ENCODE results near the gene ZNF354C. TPM values are rescaled to one million over a fixed set of nuclear protein-coding genes. Genes with fewer than 3 reads are reported as not detected.

ZNF354C gene
- total and polyA plus RNA-seq, 2 of the 13 experiments (the other 11 are each of a cell fraction or from before 2014, with no cell fraction given): 0.02 TPM; not detected in 1

GRCh38 chr5:179023528-179024189, 36.5 kb upstream of the ZNF354C start, which contains the start of gene ZNF879 (continued):
- TF ChIP-seq POLR2AphosphoS5 (IDR thresholded peaks at IDR 0.05; ENCODE audit: low read depth, low read length) (no peak), THAP9 (CRISPR knock-in tag; IDR thresholded peaks at IDR 0.05; ENCODE audit: borderline replicate concordance) (no peak), TFDP1 (CRISPR knock-in tag; IDR thresholded peaks at IDR 0.05; ENCODE audit: borderline replicate concordance) (peak; percentile 14; the same call in 1 of the 2 replicates), ETV6 (CRISPR knock-in tag; conservative IDR thresholded peaks at IDR 0.05) (no peak), ZNF33B (CRISPR knock-in tag; IDR thresholded peaks at IDR 0.05) (no peak; the same call in 1 of the 2 replicates), RBFOX2 (IDR thresholded peaks at IDR 0.05; ENCODE audit: low read depth, low read length) (peak; percentile 90), FOXK1 (CRISPR knock-in tag; IDR thresholded peaks at IDR 0.05; ENCODE audit: borderline replicate concordance, low read depth) (peak; percentile 60; the same call in 1 of the 2 replicates), NR2C2 (CRISPR knock-in tag; IDR thresholded peaks at IDR 0.05; ENCODE audit: borderline replicate concordance) (no peak), ZBTB25 (CRISPR knock-in tag; IDR thresholded peaks at IDR 0.05) (no peak), ZNF460 (CRISPR knock-in tag; IDR thresholded peaks at IDR 0.05; ENCODE audit: borderline replicate concordance) (no peak), ATF1 (CRISPR knock-in tag; IDR thresholded peaks at IDR 0.05) (no peak), ZNF354B (CRISPR knock-in tag; IDR thresholded peaks at IDR 0.05) (no peak), CREB1 (IDR thresholded peaks at IDR 0.05) (no peak), CREB1 (CRISPR knock-in tag; IDR thresholded peaks at IDR 0.05) (no peak), KLF9 (CRISPR knock-in tag; IDR thresholded peaks at IDR 0.05; ENCODE audit: low read depth) (no peak), POLR2G (IDR thresholded peaks at IDR 0.05; ENCODE audit: low read depth, low read length) (peak; percentile 73), CCAR2 (optimal IDR thresholded peaks at IDR 0.05; ENCODE audit: low read depth, low read length) (no peak), ZBTB7A (CRISPR knock-in tag; IDR thresholded peaks at IDR 0.05) (no peak), YEATS4 (CRISPR knock-in tag; IDR thresholded peaks at IDR 0.05; ENCODE audit: borderline replicate concordance) (peak; percentile 76), ZUFSP (CRISPR knock-in tag; IDR thresholded peaks at IDR 0.05; ENCODE audit: borderline replicate concordance) (no peak), ZNF563 (CRISPR knock-in tag; IDR thresholded peaks at IDR 0.05) (0 out of 2 replicates have a peak, but pooled peaks have one; percentile 43), TEF (CRISPR knock-in tag; IDR thresholded peaks at IDR 0.05) (no peak)

All from HepG2 (cell line).